ENCODE results near the gene ADARB1. TPM values are rescaled to one million over a fixed set of nuclear protein-coding genes. Genes with fewer than 3 reads are reported as not detected.
A peak's percentile ranks its signal among the peaks of the same experiment; 100 is the strongest.

The ADARB1 gene
- polyA plus RNA-seq, 1 donor (not counting 4 experiments of a cell fraction or from before 2014, with no cell fraction given), result 13.0 TPM

GRCh38 chr21:45102391-45102932 lies 28.1 kb downstream of the ADARB1 start:
- Histone ChIP-seq H3K79me2 (ENCODE audit: control insufficient read depth, insufficient read depth, low read length) (peaks cover 23% of the 10 kb centered on the region), H3K36me3 (ENCODE audit: control insufficient read depth in 2 of 2, extremely low read depth in 1 of 2, insufficient read depth in 2 of 2, low read length in 2 of 2) (peaks cover 0 to 4% of the 10 kb centered on the region in 2 experiments), H3K27me3 (ENCODE audit: control insufficient read depth, extremely low read depth, insufficient read depth, low read length) (no peaks in the 10 kb centered on the region), H3K9me1 (ENCODE audit: control insufficient read depth, extremely low read depth, insufficient read depth, low read length) (no peaks in the 10 kb centered on the region), H3K9ac (ENCODE audit: control insufficient read depth, extremely low read depth, insufficient read depth, low read length) (no peak overlapping the region), H3K9me3 (ENCODE audit: control insufficient read depth, low read depth, low read length) (no peaks in the 10 kb centered on the region), H2AFZ (ENCODE audit: control insufficient read depth, low read length) (no peak overlapping the region), H3K4me3 (ENCODE audit: control insufficient read depth in 2 of 3, extremely low read depth in 1 of 3, insufficient read depth in 2 of 3, low read depth in 1 of 3, low read length in 3 of 3) (peak overlapping the region in 1 of 3 experiments; percentile 6), H3K27ac (ENCODE audit: control insufficient read depth, insufficient read depth, low read length) (no peak overlapping the region), H3K4me2 (ENCODE audit: control insufficient read depth, extremely low read depth, insufficient read depth, low read depth, low read length) (peak overlapping the region; percentile 54), H4K20me1 (ENCODE audit: control insufficient read depth, extremely low read depth, insufficient read depth, low read length) (peaks cover 9% of the 10 kb centered on the region), H3K4me1 (ENCODE audit: control insufficient read depth, extremely low read depth, insufficient read depth, low read length) (peaks cover 28% of the 10 kb centered on the region)
- peak; percentile 58 for DNase-seq (ENCODE audit: low read depth, low spot score)
- FAIRE-seq, result peak; percentile 95
- TF ChIP-seq EZH2 (IDR thresholded peaks at IDR 0.05; ENCODE audit: low read length) (no peak), CTCF (optimal IDR thresholded peaks at IDR 0.05 in 1 of 3, IDR thresholded peaks at IDR 0.05 in 1 of 3, conservative IDR thresholded peaks at IDR 0.05 in 1 of 3; ENCODE audit: extremely low read depth in 1 of 3, insufficient read depth in 2 of 3, low read length in 3 of 3) (peak; percentile 36 to 57 (median 45))
- dilution Hi-C loops (cut with MboI; ENCODE audit: extremely low pct_ligation_motif_present, low sequenced_read_pairs), result no loop called here

DNA sequence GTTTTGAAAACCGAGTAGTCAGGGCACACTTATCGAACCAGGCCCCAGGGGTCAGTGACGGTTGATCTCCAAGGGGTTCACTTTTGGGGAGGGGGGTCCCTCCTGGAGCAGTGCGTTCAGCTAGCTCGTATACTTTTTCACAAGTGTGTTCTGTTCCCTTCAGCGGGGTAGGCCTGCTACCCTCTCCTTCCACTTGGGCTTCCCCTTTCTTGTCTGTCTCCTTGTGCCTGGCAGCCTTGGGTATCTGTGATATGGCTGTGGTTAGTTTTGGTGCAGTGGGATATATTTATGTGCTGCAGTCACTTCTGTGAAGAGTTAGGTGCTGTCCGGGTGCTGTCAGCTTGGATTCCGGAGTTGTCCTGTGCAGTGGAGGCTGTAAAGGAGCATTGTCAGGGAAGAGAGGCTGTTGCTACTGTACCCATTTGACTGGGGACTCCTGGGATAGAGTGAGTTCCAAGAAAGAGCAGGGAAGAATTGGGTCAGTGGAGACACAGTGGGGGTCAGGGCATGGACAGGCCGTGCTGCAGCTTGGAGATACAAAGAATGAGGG lies 29.7 kb downstream of the ADARB1 start:
- H3K4me1 ChIP-seq (ENCODE audit: control insufficient read depth, extremely low read depth, insufficient read depth, low read length), result peaks cover 28% of the 10 kb centered on the region
- no peak overlapping the region for H2AFZ ChIP-seq (ENCODE audit: control insufficient read depth, low read length)
- FAIRE-seq, result no peak
- TF ChIP-seq EZH2 (IDR thresholded peaks at IDR 0.05; ENCODE audit: low read length), result no peak
- no peak for TF ChIP-seq CTCF (optimal IDR thresholded peaks at IDR 0.05 in 1 of 3, IDR thresholded peaks at IDR 0.05 in 1 of 3, conservative IDR thresholded peaks at IDR 0.05 in 1 of 3; ENCODE audit: extremely low read depth in 1 of 3, insufficient read depth in 2 of 3, low read length in 3 of 3)
- no peak overlapping the region for H3K27ac ChIP-seq (ENCODE audit: control insufficient read depth, insufficient read depth, low read length)
- H3K9me3 ChIP-seq (ENCODE audit: control insufficient read depth, low read depth, low read length), result no peaks in the 10 kb centered on the region
- H3K9me1 ChIP-seq (ENCODE audit: control insufficient read depth, extremely low read depth, insufficient read depth, low read length), result no peaks in the 10 kb centered on the region
- H4K20me1 ChIP-seq (ENCODE audit: control insufficient read depth, extremely low read depth, insufficient read depth, low read length), result peaks cover 6% of the 10 kb centered on the region
- peak overlapping the region; percentile 6 for H3K4me2 ChIP-seq (ENCODE audit: control insufficient read depth, extremely low read depth, insufficient read depth, low read depth, low read length)
- H3K36me3 ChIP-seq (ENCODE audit: control insufficient read depth in 2 of 2, extremely low read depth in 1 of 2, insufficient read depth in 2 of 2, low read length in 2 of 2), result no peaks in the 10 kb centered on the region
- peaks cover 22% of the 10 kb centered on the region for H3K79me2 ChIP-seq (ENCODE audit: control insufficient read depth, insufficient read depth, low read length)
- dilution Hi-C loops (cut with MboI; ENCODE audit: extremely low pct_ligation_motif_present, low sequenced_read_pairs), result no loop called here
- no peaks in the 10 kb centered on the region for H3K27me3 ChIP-seq (ENCODE audit: control insufficient read depth, extremely low read depth, insufficient read depth, low read length)
- no peak for DNase-seq (ENCODE audit: low read depth, low spot score)
- H3K9ac ChIP-seq (ENCODE audit: control insufficient read depth, extremely low read depth, insufficient read depth, low read length), result peak overlapping the region; percentile 13
- H3K4me3 ChIP-seq (ENCODE audit: control insufficient read depth in 2 of 3, extremely low read depth in 1 of 3, insufficient read depth in 2 of 3, low read depth in 1 of 3, low read length in 3 of 3), result no peak overlapping the region
